K562 (cell line): Measurements from ENCODE around the gene SGMS1. TPM values are rescaled to one million over a fixed set of nuclear protein-coding genes. Genes with fewer than 3 reads are reported as not detected.
A peak's percentile ranks its signal among the peaks of the same experiment; 100 is the strongest.

ENCODE experiments used
- ATF1 ChIP-seq, 2 experiments: fragments of 450-650 bp in 1 of 2; IDR thresholded peaks; 2 replicates each; pipeline ENCODE4 v1.6.1; 2016; ENCODE audit warnings: missing compliant biosample characterization in 1 of 2, missing genetic modification characterization in 1 of 2
- BRF1 ChIP-seq: IDR thresholded peaks from 3 replicates; pipeline ENCODE4 v1.6.1; 2011; ENCODE audit warnings: borderline replicate concordance, mild to moderate bottlenecking; ENCODE audit not compliant: insufficient read length; ENCODE audit errors: extremely low read depth
- CGGBP1 ChIP-seq: fragments of 250-450 bp; sonication (Bioruptor Pico); IDR thresholded peaks from 2 replicates; pipeline ENCODE4 v1.9.0; 2021; ENCODE audit warnings: mild to moderate bottlenecking
- HMGN3 ChIP-seq: IDR thresholded peaks from 2 replicates; pipeline ENCODE4 v1.6.1; 2011; ENCODE audit warnings: borderline replicate concordance, low read depth, mild to moderate bottlenecking, mixed read lengths, low read length; ENCODE audit not compliant: insufficient read length; ENCODE audit errors: extremely low read depth
- KAT7 ChIP-seq: sonication (generic); formaldehyde crosslinking; IDR thresholded peaks from 2 replicates; pipeline ENCODE4 v1.8.0; 2022; ENCODE audit warnings: missing genetic modification reagents, mild to moderate bottlenecking, borderline replicate concordance
- KHSRP ChIP-seq: fragments of 450-650 bp; IDR thresholded peaks from 2 replicates; pipeline ENCODE4 v1.6.1; 2017
- KLF13 ChIP-seq: fragments of 450-650 bp; IDR thresholded peaks from 2 replicates; pipeline ENCODE4 v1.6.1; 2016; ENCODE audit warnings: missing genetic modification characterization, low read depth, mild to moderate bottlenecking, missing compliant biosample characterization, moderate library complexity, borderline replicate concordance
- MECOM ChIP-seq: fragments of 250-450 bp; sonication (Bioruptor Pico); IDR thresholded peaks from 2 replicates; pipeline ENCODE4 v1.8.0; 2022; ENCODE audit warnings: inconsistent platforms
- MEF2A ChIP-seq: IDR thresholded peaks from 2 replicates; pipeline ENCODE4 v1.6.1; 2011; ENCODE audit warnings: low read depth, mild to moderate bottlenecking, low read length, moderate library complexity; ENCODE audit not compliant: control insufficient read depth
- PCBP2 ChIP-seq: fragments of 200-400 bp; formaldehyde crosslinking; IDR thresholded peaks from 2 replicates; pipeline ENCODE4 v1.6.1; 2018; ENCODE audit warnings: low read length, low read depth, mild to moderate bottlenecking, moderate library complexity; ENCODE audit not compliant: poor library complexity, severe bottlenecking
- RBM22 ChIP-seq: fragments of 200-400 bp; formaldehyde crosslinking; IDR thresholded peaks from 2 replicates; pipeline ENCODE4 v1.6.1; 2018; ENCODE audit warnings: low read length, low read depth; ENCODE audit not compliant: poor library complexity, severe bottlenecking
- RERE ChIP-seq: sonication (generic); formaldehyde crosslinking; IDR thresholded peaks from 2 replicates; pipeline ENCODE4 v1.8.0; 2023; ENCODE audit warnings: missing genetic modification reagents, mild to moderate bottlenecking, borderline replicate concordance
- RNF219 ChIP-seq: fragments of 250-450 bp; sonication (Bioruptor Pico); IDR thresholded peaks from 2 replicates; pipeline ENCODE4 v1.5.0; 2022; ENCODE audit warnings: mild to moderate bottlenecking
- ZBTB17 ChIP-seq: fragments of 450-650 bp; formaldehyde crosslinking; IDR thresholded peaks from 2 replicates; pipeline ENCODE4 v1.4.0; 2020; ENCODE audit warnings: mild to moderate bottlenecking
- ZNF12 ChIP-seq: sonication (generic); formaldehyde crosslinking; IDR thresholded peaks from 2 replicates; pipeline ENCODE4 v1.4.0; 2020; ENCODE audit warnings: mild to moderate bottlenecking, missing genetic modification reagents
- ZNF140 ChIP-seq: fragments of 250-450 bp; sonication (Bioruptor Pico); IDR thresholded peaks from 2 replicates; pipeline ENCODE4 v1.8.0; 2021; ENCODE audit warnings: moderate library complexity, mild to moderate bottlenecking, inconsistent platforms
- ZNF444 ChIP-seq: fragments of 250-450 bp; sonication (Bioruptor Pico); IDR thresholded peaks from 2 replicates; pipeline ENCODE4 v1.4.0; 2020; ENCODE audit warnings: mild to moderate bottlenecking, moderate library complexity
- ZNF586 ChIP-seq: fragments of 450-650 bp; formaldehyde crosslinking; conservative IDR thresholded peaks from 2 replicates; pipeline ENCODE4 v1.4.0; 2020; ENCODE audit warnings: mild to moderate bottlenecking, moderate library complexity
- polyA plus RNA-seq, 8 experiments: library from polyadenylated mRNA; depleted of rRNA in 4 of 8; stranded (reverse) in 5 of 8; unstranded in 3 of 8; fragments of >200 nt; fragmentation: Nextera tagmentation in 2 of 8; fragmentation: Illumina TruSeq in 1 of 8; extraction: Ambion mirVana in 2 of 8; extraction: Trizol in 1 of 8; gene quantifications; 2 replicates each; pipeline versions ENCODE4 v1.2.1 to v1.2.3, GENCODE V29; 2011 to 2014; ENCODE audit warnings: inconsistent platforms in 1 of 8, missing spikeins in 1 of 8
- total RNA-seq, 7 experiments: library from RNA; depleted of rRNA in 6 of 7; stranded (reverse); fragments of >200 nt in 6 of 7; fragmentation: Illumina TruSeq in 2 of 7; extraction: Trizol in 2 of 7; gene quantifications; 2 replicates each; pipeline versions ENCODE4 v1.2.1 to v1.2.3, GENCODE V29; 2011 to 2021; ENCODE audit warnings: low replicate concordance in 1 of 7

SGMS1 gene
- total and polyA plus RNA-seq, 9 of the 15 experiments (the other 6 are each of a cell fraction or from before 2014, with no cell fraction given) = 22.6 to 232 (median 82.2) TPM

DNA sequence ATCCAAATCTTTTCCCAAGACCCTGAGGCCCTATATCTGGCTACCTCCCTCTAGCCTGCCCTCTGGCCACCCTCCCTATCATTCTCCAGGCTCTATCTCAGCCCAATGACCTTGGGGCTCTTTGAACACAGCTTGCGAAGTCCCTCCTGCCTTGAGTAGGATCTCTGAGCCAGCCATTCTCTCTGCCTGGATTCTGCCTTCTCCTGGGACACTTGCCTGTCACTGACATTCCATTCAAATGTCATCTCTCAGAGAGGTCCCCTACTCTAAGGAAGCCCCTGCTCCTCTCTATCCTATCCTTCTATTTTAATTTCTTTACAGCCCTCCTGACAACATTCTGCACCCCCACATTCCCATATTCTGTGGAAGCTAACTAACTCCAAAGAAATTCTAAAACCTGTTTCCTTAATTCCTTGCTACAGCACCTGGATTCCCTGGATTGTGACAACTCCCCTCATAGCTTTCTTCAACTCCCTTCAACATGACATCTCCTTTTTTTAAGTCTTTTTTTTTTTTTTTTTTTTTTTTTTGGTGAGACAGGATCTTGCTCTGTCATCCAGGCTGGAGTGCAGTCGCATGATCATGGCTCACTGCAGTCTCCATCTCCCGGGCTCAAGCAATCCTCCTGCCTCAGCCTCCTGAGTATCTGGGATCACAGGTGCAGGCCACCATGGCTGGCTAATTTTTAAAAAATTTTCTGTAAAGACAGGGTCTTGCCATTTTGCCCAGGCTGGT lies 291.5 kb downstream of the SGMS1 start (continued):
- no peak for TF ChIP-seq ATF1 (CRISPR knock-in tag; IDR thresholded peaks at IDR 0.05)
- TF ChIP-seq ATF1 (tag; IDR thresholded peaks at IDR 0.05) = no peak
- TF ChIP-seq KHSRP = no peak
- TF ChIP-seq MEF2A = no peak
- TF ChIP-seq KAT7 (CRISPR knock-in tag) = peak; percentile 70; the same call in 1 of the 2 replicates
- no peak for TF ChIP-seq ZNF12 (CRISPR knock-in tag)
- TF ChIP-seq HMGN3 = no peak
- TF ChIP-seq ZBTB17 (CRISPR knock-in tag) = no peak
- 0 out of 2 replicates have a peak, but pooled peaks have one; percentile 70 for TF ChIP-seq ZNF586 (CRISPR knock-in tag)
- TF ChIP-seq MECOM = no peak
- no peak for TF ChIP-seq PCBP2
- TF ChIP-seq KLF13 (tag) = no peak
- no peak for TF ChIP-seq RBM22
- no peak for TF ChIP-seq BRF1
- TF ChIP-seq ZNF444 (CRISPR knock-in tag) = 0 out of 2 replicates have a peak, but pooled peaks have one; percentile 37
- TF ChIP-seq RERE (CRISPR knock-in tag) = no peak; the same call in 1 of the 2 replicates
- no peak for TF ChIP-seq ZNF140 (CRISPR knock-in tag)
- no peak for TF ChIP-seq CGGBP1
- TF ChIP-seq RNF219 (CRISPR knock-in tag) = no peak
- TF ChIP-seq, all 486 proteins: peak for 36
